Stomach (tissue), 4 donors: ENCODE measurements around the gene NALCN.

Source experiments
- CTCF ChIP-seq, 7 experiments: fragments of 450-650 bp in 4 of 7; fragments of 200-600 bp in 3 of 7; sonication (generic) in 3 of 7; IDR thresholded peaks; one replicate each; pipeline ENCODE4 v1.5.1; 2016 to 2019; ENCODE audit warnings: antibody characterized with exemption in 7 of 7, control low read depth in 2 of 7, mild to moderate bottlenecking in 1 of 7
- EP300 ChIP-seq: sonication (generic); formaldehyde crosslinking; IDR thresholded peaks from one replicate; pipeline ENCODE4 v1.6.1; 2017; ENCODE audit warnings: antibody characterized with exemption
- POLR2A ChIP-seq, 4 donors: fragments of 450-650 bp; IDR thresholded peaks; one replicate each; pipeline ENCODE4 v1.6.1; 2016; ENCODE audit warnings: antibody characterized with exemption in 4 of 4, control low read depth in 2 of 4, mild to moderate bottlenecking in 1 of 4, moderate library complexity in 1 of 4

DNA sequence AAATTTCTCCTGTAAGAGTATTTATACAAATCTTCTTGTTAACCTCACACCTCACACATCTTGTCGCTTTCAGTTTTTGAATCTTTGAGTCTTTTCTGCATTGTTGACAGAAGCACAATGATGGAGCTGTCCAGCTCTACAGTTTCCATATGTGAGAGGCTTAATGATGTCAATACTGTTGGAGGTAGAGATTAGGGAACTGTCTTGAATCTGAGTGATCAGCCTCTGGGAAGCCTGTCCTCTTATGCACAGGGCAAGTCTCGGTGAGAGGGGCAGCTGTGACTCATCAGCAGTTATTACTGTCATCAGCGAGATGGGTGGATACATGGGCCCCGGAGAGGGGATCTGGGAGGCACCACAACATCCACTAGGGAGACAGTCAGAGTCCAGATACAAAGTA, 31.5 kb upstream of the NALCN start:
- no peak for TF ChIP-seq CTCF (IDR thresholded peaks at IDR 0.05)
- TF ChIP-seq POLR2A (IDR thresholded peaks at IDR 0.05): no peak
- no peak for TF ChIP-seq EP300
